Hepatocyte (in vitro differentiated cells): Measurements from ENCODE around the gene FNDC4. TPM values are rescaled to one million over a fixed set of nuclear protein-coding genes. Genes with fewer than 3 reads are reported as not detected.

Experiments
- DNase-seq: peaks from one replicate; pipeline ENCODE4 v3.0.0-alpha.2; 2016; ENCODE audit warnings: low spot score
- H2AFZ ChIP-seq: fragments of 200-600 bp; sonication (generic); 2 replicates; pipeline ENCODE4 v1.6.0; 2016; ENCODE audit warnings: antibody characterized with exemption, mild to moderate bottlenecking
- H3K27ac ChIP-seq: fragments of 200-600 bp; sonication (generic); 2 replicates; pipeline ENCODE4 v1.5.1; 2016; ENCODE audit warnings: mild to moderate bottlenecking
- H3K27me3 ChIP-seq: fragments of 200-600 bp; sonication (generic); 2 replicates; pipeline ENCODE4 v1.6.1; 2016
- H3K36me3 ChIP-seq: fragments of 200-600 bp; sonication (generic); replicated peaks from 2 replicates; pipeline ENCODE4 v1.5.1; 2016; ENCODE audit warnings: low read depth; ENCODE audit not compliant: insufficient read depth
- H3K4me1 ChIP-seq: fragments of 200-600 bp; sonication (generic); 2 replicates; pipeline ENCODE4 v1.5.1; 2016; ENCODE audit warnings: mild to moderate bottlenecking, moderate library complexity; ENCODE audit not compliant: insufficient read depth
- H3K4me2 ChIP-seq: fragments of 200-600 bp; sonication (generic); 2 replicates; pipeline ENCODE4 v1.6.0; 2016
- H3K4me3 ChIP-seq: fragments of 200-600 bp; sonication (generic); 2 replicates; pipeline ENCODE4 v1.5.1; 2016; ENCODE audit warnings: mild to moderate bottlenecking
- H3K79me2 ChIP-seq: fragments of 200-600 bp; sonication (generic); 2 replicates; pipeline ENCODE4 v1.6.0; 2017; ENCODE audit warnings: mild to moderate bottlenecking
- H3K9me2 ChIP-seq: fragments of 200-600 bp; sonication (generic); replicated peaks from 2 replicates; pipeline ENCODE4 v1.6.0; 2017; ENCODE audit warnings: mild to moderate bottlenecking; ENCODE audit not compliant: insufficient read depth
- H3K9me3 ChIP-seq: fragments of 200-600 bp; sonication (generic); 2 replicates; pipeline ENCODE4 v1.5.1; 2016; ENCODE audit warnings: low read depth, mild to moderate bottlenecking
- H4K20me1 ChIP-seq: fragments of 200-600 bp; sonication (generic); 2 replicates; pipeline ENCODE4 v1.6.0; 2016; ENCODE audit warnings: mild to moderate bottlenecking; ENCODE audit not compliant: insufficient read depth, poor library complexity, severe bottlenecking
- EZH2 ChIP-seq: fragments of 200-600 bp; sonication (generic); IDR thresholded peaks from 2 replicates; pipeline ENCODE4 v1.6.1; 2016; ENCODE audit warnings: antibody characterized with exemption, mild to moderate bottlenecking, borderline replicate concordance
- EZH2phosphoT487 ChIP-seq: fragments of 200-600 bp; sonication (generic); IDR thresholded peaks from one replicate; pipeline ENCODE4 v1.6.1; 2018; ENCODE audit warnings: antibody characterized with exemption, mild to moderate bottlenecking, low read depth, moderate library complexity; ENCODE audit not compliant: unreplicated experiment, severe bottlenecking
- WGBS: methylation state at CpG from one replicate; pipeline ENCODE4 v1.1.6; 2016; ENCODE audit warnings: low lambda C conversion rate; ENCODE audit errors: missing lambda C conversion rate; 5-methylcytosine and 5-hydroxymethylcytosine counted together
- polyA plus RNA-seq: library from polyadenylated mRNA; unstranded; fragments of >200 nt; fragmentation: Nextera tagmentation; extraction: Ambion mirVana; gene quantifications from 2 replicates; pipeline ENCODE4 v1.2.1, GENCODE V29; 2016
- total RNA-seq: library from RNA; depleted of rRNA; stranded (reverse); fragments of >200 nt; gene quantifications from 2 replicates; pipeline ENCODE4 v1.2.3, GENCODE V29; 2014
- TF ChIP-seq, protein P1 (sequence below): fragments of 200-600 bp; sonication (generic); IDR thresholded peaks from 2 replicates; pipeline ENCODE4 v1.5.1; 2016; ENCODE audit warnings: antibody characterized with exemption, mild to moderate bottlenecking; ENCODE audit not compliant: poor library complexity

The FNDC4 gene
- total and polyA plus RNA-seq, 2 experiments from 2014 or later = 16.3 to 21.4 TPM

- Histone ChIP-seq H3K79me2 (no peaks in the 10 kb centered on the region), H3K4me3 (no peak overlapping the region), H3K9me3 (no peaks in the 10 kb centered on the region), H4K20me1 (no peaks in the 10 kb centered on the region), H3K9me2 (no peaks in the 10 kb centered on the region), H2AFZ (no peak overlapping the region), H3K4me2 (no peak overlapping the region), H3K27ac (peak overlapping the region; percentile 80), H3K4me1 (peaks cover 4% of the 10 kb centered on the region), H3K27me3 (no peaks in the 10 kb centered on the region), H3K36me3 (no peaks in the 10 kb centered on the region)
- peak; percentile 74 for DNase-seq
- WGBS = 85% methylated on average over 3 of the region's 3 CpGs
- TF ChIP-seq, protein P1, sequence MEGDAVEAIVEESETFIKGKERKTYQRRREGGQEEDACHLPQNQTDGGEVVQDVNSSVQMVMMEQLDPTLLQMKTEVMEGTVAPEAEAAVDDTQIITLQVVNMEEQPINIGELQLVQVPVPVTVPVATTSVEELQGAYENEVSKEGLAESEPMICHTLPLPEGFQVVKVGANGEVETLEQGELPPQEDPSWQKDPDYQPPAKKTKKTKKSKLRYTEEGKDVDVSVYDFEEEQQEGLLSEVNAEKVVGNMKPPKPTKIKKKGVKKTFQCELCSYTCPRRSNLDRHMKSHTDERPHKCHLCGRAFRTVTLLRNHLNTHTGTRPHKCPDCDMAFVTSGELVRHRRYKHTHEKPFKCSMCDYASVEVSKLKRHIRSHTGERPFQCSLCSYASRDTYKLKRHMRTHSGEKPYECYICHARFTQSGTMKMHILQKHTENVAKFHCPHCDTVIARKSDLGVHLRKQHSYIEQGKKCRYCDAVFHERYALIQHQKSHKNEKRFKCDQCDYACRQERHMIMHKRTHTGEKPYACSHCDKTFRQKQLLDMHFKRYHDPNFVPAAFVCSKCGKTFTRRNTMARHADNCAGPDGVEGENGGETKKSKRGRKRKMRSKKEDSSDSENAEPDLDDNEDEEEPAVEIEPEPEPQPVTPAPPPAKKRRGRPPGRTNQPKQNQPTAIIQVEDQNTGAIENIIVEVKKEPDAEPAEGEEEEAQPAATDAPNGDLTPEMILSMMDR = no peak
- no peak for TF ChIP-seq EZH2
- no peak for TF ChIP-seq EZH2phosphoT487
Measured at GRCh38 chr2:27446057-27446456, 48.9 kb downstream of the FNDC4 start.

DNA sequence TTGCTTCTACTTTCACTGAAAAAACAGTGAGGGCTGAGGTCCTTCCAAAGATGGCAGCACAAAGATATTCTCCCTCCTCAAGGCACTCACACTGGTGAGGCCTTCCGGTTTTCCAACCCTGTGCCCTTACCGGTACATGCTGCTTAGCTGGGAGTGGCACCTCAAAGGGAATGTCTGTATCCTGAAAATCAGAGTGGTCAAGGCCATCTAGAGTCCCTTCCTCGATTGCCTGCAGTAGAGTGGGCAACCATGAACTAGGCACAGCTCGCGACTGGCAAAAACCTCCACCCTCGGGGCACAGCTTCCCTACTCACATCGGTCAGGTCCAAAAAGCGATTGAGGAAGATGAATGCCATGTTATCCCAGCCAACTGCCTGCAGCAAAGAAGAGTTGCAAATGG lies 49.4 kb downstream of the FNDC4 start:
- Histone ChIP-seq H4K20me1 (no peaks in the 10 kb centered on the region), H3K4me1 (peaks cover 4% of the 10 kb centered on the region), H3K9me3 (no peaks in the 10 kb centered on the region), H3K36me3 (no peaks in the 10 kb centered on the region), H3K27ac (peak overlapping the region; percentile 80), H2AFZ (no peak overlapping the region), H3K4me2 (no peak overlapping the region), H3K27me3 (no peaks in the 10 kb centered on the region), H3K9me2 (no peaks in the 10 kb centered on the region), H3K79me2 (no peaks in the 10 kb centered on the region), H3K4me3 (no peak overlapping the region)
- TF ChIP-seq EZH2 (no peak), EZH2phosphoT487 (no peak)
- TF ChIP-seq, protein P1 = no peak
- WGBS = over 99% methylated on average over 8 of the region's 8 CpGs
- DNase-seq = no peak

GRCh38 chr2:27445155-27445554 lies 49.8 kb downstream of the FNDC4 start:
- no peak for DNase-seq
- Histone ChIP-seq H3K27ac (peak overlapping the region; percentile 80), H3K4me2 (no peak overlapping the region), H3K36me3 (no peaks in the 10 kb centered on the region), H4K20me1 (no peaks in the 10 kb centered on the region), H3K27me3 (no peaks in the 10 kb centered on the region), H3K4me3 (no peak overlapping the region), H2AFZ (no peak overlapping the region), H3K9me3 (no peaks in the 10 kb centered on the region), H3K9me2 (no peaks in the 10 kb centered on the region), H3K4me1 (peaks cover 4% of the 10 kb centered on the region), H3K79me2 (no peaks in the 10 kb centered on the region)
- 94% methylated on average over 8 of the region's 8 CpGs for WGBS
- TF ChIP-seq EZH2phosphoT487 (no peak), EZH2 (no peak)
- TF ChIP-seq, protein P1 = no peak

DNA sequence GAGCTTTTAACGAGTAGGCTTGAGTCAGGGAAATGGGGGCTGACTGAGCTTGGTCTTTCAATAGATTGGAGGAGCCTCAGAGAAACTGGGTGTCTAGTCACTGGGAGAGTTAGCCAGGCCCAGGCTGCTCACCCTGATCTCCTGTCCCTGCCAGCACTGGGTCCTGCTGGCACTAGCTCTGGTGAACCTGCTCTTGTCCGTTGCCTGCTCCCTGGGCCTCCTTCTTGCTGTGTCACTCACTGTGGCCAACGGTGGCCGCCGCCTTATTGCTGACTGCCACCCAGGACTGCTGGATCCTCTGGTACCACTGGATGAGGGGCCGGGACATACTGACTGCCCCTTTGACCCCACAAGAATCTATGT lies 52.1 kb downstream of the FNDC4 start:
- Histone ChIP-seq H2AFZ (peak overlapping the region; percentile 41), H3K79me2 (no peaks in the 10 kb centered on the region), H3K27me3 (no peaks in the 10 kb centered on the region), H3K9me3 (no peaks in the 10 kb centered on the region), H3K9me2 (no peaks in the 10 kb centered on the region), H3K4me2 (peak overlapping the region; percentile 79), H3K4me1 (peaks cover 4% of the 10 kb centered on the region), H3K27ac (peak overlapping the region; percentile 37), H3K4me3 (no peak overlapping the region), H4K20me1 (no peaks in the 10 kb centered on the region), H3K36me3 (no peaks in the 10 kb centered on the region)
- no peak for TF ChIP-seq EZH2
- TF ChIP-seq, protein P1 = no peak
- no peak for TF ChIP-seq EZH2phosphoT487
- no peak for DNase-seq
- WGBS = 84% methylated on average over 6 of the region's 6 CpGs
